ENCODE data around the gene EEF2. TPM values are rescaled to one million over a fixed set of nuclear protein-coding genes. Genes with fewer than 3 reads are reported as not detected.

EEF2 gene
- total and polyA plus RNA-seq, 4 donors = 1,335 to 1,977 (median 1,647) TPM

- Histone ChIP-seq H3K27me3 (ENCODE audit: control insufficient read depth, insufficient read depth, low read length) (no peaks in the 10 kb centered on the region), H3K36me3 (ENCODE audit: control insufficient read depth, insufficient read depth, low read length) (peaks cover 85% of the 10 kb centered on the region), H3K4me1 (ENCODE audit: control insufficient read depth, insufficient read depth, low read length) (peaks cover 27% of the 10 kb centered on the region), H3K9me3 (ENCODE audit: control insufficient read depth, insufficient read depth, low read length) (no peaks in the 10 kb centered on the region), H3K27ac (ENCODE audit: low read depth, low read length) (no peak overlapping the region), H3K4me3 (ENCODE audit: low read depth, low read length) (no peak overlapping the region)
- 92% methylated on average over 30 of the region's 31 CpGs for WGBS (ENCODE audit: insufficient coverage)
- no peak for DNase-seq (ENCODE audit: low read depth in 4 of 6, low spot score in 6 of 6)
Observed at GRCh38 chr19:3980353-3981251, 4.7 kb downstream of the EEF2 start.

- 92% methylated on average over 25 of the region's 25 CpGs for WGBS (ENCODE audit: insufficient coverage)
- Histone ChIP-seq H3K27me3 (ENCODE audit: control insufficient read depth, insufficient read depth, low read length) (no peaks in the 10 kb centered on the region), H3K9me3 (ENCODE audit: control insufficient read depth, insufficient read depth, low read length) (no peaks in the 10 kb centered on the region), H3K4me1 (ENCODE audit: control insufficient read depth, insufficient read depth, low read length) (peaks cover 24% of the 10 kb centered on the region), H3K27ac (ENCODE audit: low read depth, low read length) (no peak overlapping the region), H3K4me3 (ENCODE audit: low read depth, low read length) (no peak overlapping the region), H3K36me3 (ENCODE audit: control insufficient read depth, insufficient read depth, low read length) (peaks cover 92% of the 10 kb centered on the region)
- no peak for DNase-seq (ENCODE audit: low read depth in 4 of 6, low spot score in 6 of 6)
Observed at GRCh38 chr19:3979674-3980352, 5.5 kb downstream of the EEF2 start.

- Histone ChIP-seq H3K27ac (ENCODE audit: low read depth, low read length) (no peak overlapping the region), H3K36me3 (ENCODE audit: control insufficient read depth, insufficient read depth, low read length) (peaks cover 91% of the 10 kb centered on the region), H3K9me3 (ENCODE audit: control insufficient read depth, insufficient read depth, low read length) (no peaks in the 10 kb centered on the region), H3K4me1 (ENCODE audit: control insufficient read depth, insufficient read depth, low read length) (peaks cover 22% of the 10 kb centered on the region), H3K27me3 (ENCODE audit: control insufficient read depth, insufficient read depth, low read length) (no peaks in the 10 kb centered on the region), H3K4me3 (ENCODE audit: low read depth, low read length) (no peak overlapping the region)
- DNase-seq (ENCODE audit: low read depth in 4 of 6, low spot score in 6 of 6) = no peak
- WGBS (ENCODE audit: insufficient coverage) = 97% methylated on average over 18 of the region's 18 CpGs
Observed at GRCh38 chr19:3979289-3979673, 6.0 kb downstream of the EEF2 start.

GRCh38 chr19:3978145-3978544 is 7.1 kb downstream of the EEF2 start:
- no peak overlapping the region for H3K27ac ChIP-seq (ENCODE audit: low read depth, low read length)
- no peak overlapping the region for H3K4me3 ChIP-seq (ENCODE audit: low read depth, low read length)
- peaks cover 79% of the 10 kb centered on the region for H3K36me3 ChIP-seq (ENCODE audit: control insufficient read depth, insufficient read depth, low read length)
- H3K4me1 ChIP-seq (ENCODE audit: control insufficient read depth, insufficient read depth, low read length) = peaks cover 10% of the 10 kb centered on the region
- no peak for DNase-seq (ENCODE audit: low read depth in 4 of 6, low spot score in 6 of 6)
- no peaks in the 10 kb centered on the region for H3K27me3 ChIP-seq (ENCODE audit: control insufficient read depth, insufficient read depth, low read length)
- 91% methylated on average over 16 of the region's 19 CpGs for WGBS (ENCODE audit: insufficient coverage)
- no peaks in the 10 kb centered on the region for H3K9me3 ChIP-seq (ENCODE audit: control insufficient read depth, insufficient read depth, low read length)

GRCh38 chr19:3977242-3978143 is 7.8 kb downstream of the EEF2 start:
- H3K9me3 ChIP-seq (ENCODE audit: control insufficient read depth, insufficient read depth, low read length) = no peaks in the 10 kb centered on the region
- H3K27me3 ChIP-seq (ENCODE audit: control insufficient read depth, insufficient read depth, low read length) = no peaks in the 10 kb centered on the region
- H3K36me3 ChIP-seq (ENCODE audit: control insufficient read depth, insufficient read depth, low read length) = peaks cover 77% of the 10 kb centered on the region
- peaks cover 4% of the 10 kb centered on the region for H3K4me1 ChIP-seq (ENCODE audit: control insufficient read depth, insufficient read depth, low read length)
- H3K4me3 ChIP-seq (ENCODE audit: low read depth, low read length) = no peak overlapping the region
- H3K27ac ChIP-seq (ENCODE audit: low read depth, low read length) = no peak overlapping the region
- WGBS (ENCODE audit: insufficient coverage) = 93% methylated on average over 52 of the region's 59 CpGs
- DNase-seq (ENCODE audit: low read depth in 4 of 6, low spot score in 6 of 6) = no peak

GRCh38 chr19:3976495-3977241 is 8.6 kb downstream of the EEF2 start:
- no peaks in the 10 kb centered on the region for H3K27me3 ChIP-seq (ENCODE audit: control insufficient read depth, insufficient read depth, low read length)
- H3K36me3 ChIP-seq (ENCODE audit: control insufficient read depth, insufficient read depth, low read length) = peaks cover 72% of the 10 kb centered on the region
- WGBS (ENCODE audit: insufficient coverage) = 93% methylated on average over 29 of the region's 29 CpGs
- no peak for DNase-seq (ENCODE audit: low read depth in 4 of 6, low spot score in 6 of 6)
- H3K9me3 ChIP-seq (ENCODE audit: control insufficient read depth, insufficient read depth, low read length) = no peaks in the 10 kb centered on the region
- no peak overlapping the region for H3K4me3 ChIP-seq (ENCODE audit: low read depth, low read length)
- no peak overlapping the region for H3K27ac ChIP-seq (ENCODE audit: low read depth, low read length)
- H3K4me1 ChIP-seq (ENCODE audit: control insufficient read depth, insufficient read depth, low read length) = peaks cover 3% of the 10 kb centered on the region

GRCh38 chr19:3975637-3976087 is 9.6 kb downstream of the EEF2 start:
- DNase-seq (ENCODE audit: low read depth in 4 of 6, low spot score in 6 of 6) = no peak
- 88% methylated on average over 14 of the region's 14 CpGs for WGBS (ENCODE audit: insufficient coverage)
- no peak overlapping the region for H3K27ac ChIP-seq (ENCODE audit: low read depth, low read length)
- peaks cover 62% of the 10 kb centered on the region for H3K36me3 ChIP-seq (ENCODE audit: control insufficient read depth, insufficient read depth, low read length)
- H3K9me3 ChIP-seq (ENCODE audit: control insufficient read depth, insufficient read depth, low read length) = no peaks in the 10 kb centered on the region
- no peaks in the 10 kb centered on the region for H3K27me3 ChIP-seq (ENCODE audit: control insufficient read depth, insufficient read depth, low read length)
- H3K4me1 ChIP-seq (ENCODE audit: control insufficient read depth, insufficient read depth, low read length) = peaks cover 4% of the 10 kb centered on the region
- H3K4me3 ChIP-seq (ENCODE audit: low read depth, low read length) = no peak overlapping the region

- no peaks in the 10 kb centered on the region for H3K9me3 ChIP-seq (ENCODE audit: control insufficient read depth, insufficient read depth, low read length)
- peaks cover 57% of the 10 kb centered on the region for H3K36me3 ChIP-seq (ENCODE audit: control insufficient read depth, insufficient read depth, low read length)
- no peak overlapping the region for H3K27ac ChIP-seq (ENCODE audit: low read depth, low read length)
- no peak for DNase-seq (ENCODE audit: low read depth in 4 of 6, low spot score in 6 of 6)
- H3K27me3 ChIP-seq (ENCODE audit: control insufficient read depth, insufficient read depth, low read length) = no peaks in the 10 kb centered on the region
- WGBS (ENCODE audit: insufficient coverage) = 96% methylated on average over 3 of the region's 8 CpGs
- H3K4me1 ChIP-seq (ENCODE audit: control insufficient read depth, insufficient read depth, low read length) = peaks cover 7% of the 10 kb centered on the region
- H3K4me3 ChIP-seq (ENCODE audit: low read depth, low read length) = no peak overlapping the region
Observed at GRCh38 chr19:3975144-3975543, 10.1 kb downstream of the EEF2 start.

All from spinal cord (tissue), 10 donors.